H1 (cell line): ENCODE measurements around the gene PRKCZ. TPM values are rescaled to one million over a fixed set of nuclear protein-coding genes. Genes with fewer than 3 reads are reported as not detected.

Source experiments
- ATF3 ChIP-seq: IDR thresholded peaks from 2 replicates; pipeline ENCODE4 v1.6.1; 2011; ENCODE audit warnings: low read depth, mild to moderate bottlenecking, low read length; ENCODE audit not compliant: insufficient read depth
- CHD2 ChIP-seq: IDR thresholded peaks from 2 replicates; pipeline ENCODE4 v1.6.1; 2012; ENCODE audit warnings: low read length, improper control_type of control experiment
- EZH2 ChIP-seq: fragments of 200-600 bp; sonication (generic); IDR thresholded peaks from 2 replicates; pipeline ENCODE4 v1.7.1; 2012; ENCODE audit warnings: low read depth, mild to moderate bottlenecking, moderate library complexity, low read length, inconsistent platforms; ENCODE audit not compliant: severe bottlenecking
- FOSL1 ChIP-seq: IDR thresholded peaks from 2 replicates; pipeline ENCODE4 v1.6.1; 2011; ENCODE audit warnings: mild to moderate bottlenecking, low read depth, low read length, moderate library complexity; ENCODE audit not compliant: insufficient read depth
- KDM5A ChIP-seq: fragments of 200-600 bp; IDR thresholded peaks from 2 replicates; pipeline ENCODE4 v1.7.1; 2012; ENCODE audit warnings: mild to moderate bottlenecking, low read length, inconsistent platforms, mixed read lengths
- MAFK ChIP-seq: IDR thresholded peaks from 2 replicates; pipeline ENCODE4 v1.6.1; 2012; ENCODE audit warnings: low read depth, mild to moderate bottlenecking, improper control_type of control experiment, low read length
- PHF8 ChIP-seq: fragments of 200-600 bp; sonication (generic); conservative IDR thresholded peaks from 2 replicates; pipeline ENCODE4 v1.7.1; 2012; ENCODE audit warnings: low read depth, mild to moderate bottlenecking, inconsistent platforms, low read length, moderate library complexity
- RFX5 ChIP-seq: IDR thresholded peaks from 2 replicates; pipeline ENCODE4 v1.6.1; 2011; ENCODE audit warnings: low read depth, low read length, improper control_type of control experiment, borderline replicate concordance
- polyA plus RNA-seq, 7 experiments: library from polyadenylated mRNA; depleted of rRNA in 3 of 7; stranded (reverse) in 5 of 7; unstranded in 2 of 7; fragments of >200 nt in 5 of 7; fragments of 200-250 nt in 2 of 7; gene quantifications; 1 replicate in 5 of 7; 2 replicates in 1 of 7; 4 replicates in 1 of 7; pipeline versions ENCODE4 v1.2.1 to v1.2.3, GENCODE V29; 2011 to 2013; ENCODE audit warnings: missing spikeins in 2 of 7, mixed read lengths in 2 of 7
- total RNA-seq: library from RNA; stranded (reverse); fragmentation: NEBNext Ultra II Directional; extraction: Animal tissue kit (Norgen Biotek cat#: 25700); gene quantifications from 2 replicates; pipeline ENCODE4 v1.2.1, GENCODE V29; 2021

PRKCZ gene
- total and polyA plus RNA-seq, 2 of the 8 experiments (the other 6 are each of a cell fraction or from before 2014, with no cell fraction given), result 37.4 to 45.1 TPM

- no peak for TF ChIP-seq MAFK
- no peak for TF ChIP-seq CHD2
- no peak for TF ChIP-seq FOSL1
- no peak for TF ChIP-seq KDM5A
- TF ChIP-seq RFX5, result no peak
- TF ChIP-seq PHF8, result no peak
- TF ChIP-seq ATF3, result no peak
- TF ChIP-seq EZH2, result no peak
Observed at GRCh38 chr1:2030076-2030871, 19.9 kb upstream of the PRKCZ start (continued).
